GM13976 (cell line): ENCODE measurements around the gene BTBD10.

Experiments used
- DNase-seq: peaks from one replicate; pipeline ENCODE4 v3.0.0; 2012; ENCODE audit warnings: low spot score
- CTCF ChIP-seq: IDR thresholded peaks from 2 replicates; pipeline ENCODE4 v1.5.1; 2012; ENCODE audit warnings: borderline replicate concordance, mild to moderate bottlenecking; ENCODE audit not compliant: insufficient read depth; ENCODE audit errors: extremely low read depth, missing control alignments, control extremely low read depth
- in situ Hi-C: fragments of 300-500 bp; cut with MboI; formaldehyde crosslinking; loops from one replicate; pipeline ENCODE4 v1.12.0; 2022; ENCODE audit warnings: low sequenced_read_pairs, mixed read lengths, inconsistent platforms; ENCODE audit not compliant: unreplicated experiment

The BTBD10 gene

GRCh38 chr11:13433437-13433836 is 29.6 kb downstream of the BTBD10 start:
- no peak for DNase-seq
- in situ Hi-C loops: no loop called here
- TF ChIP-seq CTCF: no peak

- in situ Hi-C loops: no loop called here
- TF ChIP-seq CTCF: no peak
- DNase-seq: no peak
Measured at GRCh38 chr11:13429836-13430235, 33.2 kb downstream of the BTBD10 start.

- TF ChIP-seq CTCF: no peak
- no peak for DNase-seq
- in situ Hi-C loops: no loop called here
Measured at GRCh38 chr11:13429288-13429687, 33.7 kb downstream of the BTBD10 start.

- in situ Hi-C loops: no loop called here
- DNase-seq: no peak
- TF ChIP-seq CTCF: no peak
Measured at GRCh38 chr11:13427440-13427839, 35.6 kb downstream of the BTBD10 start.

- TF ChIP-seq CTCF: no peak
- in situ Hi-C loops: no loop called here
- no peak for DNase-seq
Measured at GRCh38 chr11:13423372-13423771, 39.6 kb downstream of the BTBD10 start.

- DNase-seq: no peak
- no peak for TF ChIP-seq CTCF
- in situ Hi-C loops: no loop called here
Measured at GRCh38 chr11:13421561-13421960, 41.5 kb downstream of the BTBD10 start.

- in situ Hi-C loops: no loop called here
- DNase-seq: no peak
- no peak for TF ChIP-seq CTCF
Measured at GRCh38 chr11:13415201-13415600, 47.8 kb downstream of the BTBD10 start.
